ENCODE results near the gene ZNF646.
A peak's percentile ranks its signal among the peaks of the same experiment; 100 is the strongest.

The ZNF646 gene

GRCh38 chr16:31108035-31108793 lies 34.0 kb downstream of the ZNF646 start, which contains the start of gene BCKDK:
Gene BCKDK, plus strand, starts transcription at chr16:31108386. Its CDS starts 838 bp downstream, at chr16:31109224.
- peak; percentile 70 for DNase-seq (ENCODE audit: low spot score)

GRCh38 chr16:31108794-31109558 lies 34.8 kb downstream of the ZNF646 start:
- no peak for DNase-seq (ENCODE audit: low spot score)

DNA sequence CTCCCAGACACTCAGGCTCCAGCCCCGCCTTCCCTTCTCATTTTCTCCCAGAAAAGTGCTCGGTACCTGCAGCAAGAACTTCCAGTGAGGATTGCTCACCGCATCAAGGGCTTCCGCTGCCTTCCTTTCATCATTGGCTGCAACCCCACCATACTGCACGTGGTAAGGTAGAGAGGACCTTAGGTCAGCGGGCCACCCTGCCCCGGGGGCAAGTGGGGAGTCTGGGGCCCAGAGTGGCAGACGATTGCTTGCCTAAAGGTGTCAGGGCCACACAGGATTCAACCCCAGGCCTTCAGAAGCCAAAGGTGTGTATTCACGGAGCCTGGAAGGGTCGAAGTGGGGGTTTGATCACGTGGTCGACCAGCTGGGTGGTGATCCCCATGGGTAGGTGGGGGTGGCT lies 35.4 kb downstream of the ZNF646 start:
- no peak for DNase-seq (ENCODE audit: low spot score)

DNA sequence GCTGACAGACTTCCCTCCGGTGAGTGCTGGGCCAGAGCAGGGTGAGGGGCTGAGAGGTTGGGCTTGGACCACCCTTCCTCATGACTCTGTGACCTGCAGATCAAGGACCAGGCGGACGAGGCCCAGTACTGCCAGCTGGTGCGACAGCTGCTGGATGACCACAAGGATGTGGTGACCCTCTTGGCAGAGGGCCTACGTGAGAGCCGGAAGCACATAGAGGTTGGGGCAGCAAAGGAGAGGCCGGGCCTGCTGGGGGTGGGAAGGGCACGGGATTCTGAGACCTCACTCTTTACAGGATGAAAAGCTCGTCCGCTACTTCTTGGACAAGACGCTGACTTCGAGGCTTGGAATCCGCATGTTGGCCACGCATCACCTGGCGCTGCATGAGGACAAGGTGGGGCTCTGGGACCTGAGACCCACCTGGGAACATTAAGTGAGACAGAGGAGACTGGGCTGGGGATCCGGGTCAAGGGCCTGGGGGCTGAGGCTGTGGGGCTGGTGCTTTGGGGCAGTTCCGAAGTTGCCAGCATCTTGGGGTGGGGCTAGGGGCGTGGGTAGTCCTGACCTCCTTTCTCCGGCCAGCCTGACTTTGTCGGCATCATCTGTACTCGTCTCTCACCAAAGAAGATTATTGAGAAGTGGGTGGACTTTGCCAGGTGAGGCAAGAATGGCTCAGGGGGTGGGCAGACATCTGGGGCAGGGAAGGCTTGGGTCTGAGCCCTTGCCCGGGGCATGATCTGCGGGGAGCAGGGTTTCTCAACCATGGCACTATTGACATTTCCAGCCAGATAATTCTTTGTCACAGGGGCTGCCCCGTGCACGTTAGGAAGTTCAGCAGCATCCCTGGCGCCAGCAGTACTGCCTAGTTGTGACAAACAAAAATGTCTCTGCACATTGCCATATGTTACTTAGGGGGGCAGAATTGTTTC lies 36.1 kb downstream of the ZNF646 start:
- DNase-seq (ENCODE audit: low spot score): no peak

GRCh38 chr16:31111881-31112466 lies 37.8 kb downstream of the ZNF646 start:
- DNase-seq (ENCODE audit: low spot score): no peak

GRCh38 chr16:31112711-31113110 lies 38.5 kb downstream of the ZNF646 start:
- no peak for DNase-seq (ENCODE audit: low spot score)

GRCh38 chr16:31113121-31114120 lies 39.2 kb downstream of the ZNF646 start:
- no peak for DNase-seq (ENCODE audit: low spot score)

DNA sequence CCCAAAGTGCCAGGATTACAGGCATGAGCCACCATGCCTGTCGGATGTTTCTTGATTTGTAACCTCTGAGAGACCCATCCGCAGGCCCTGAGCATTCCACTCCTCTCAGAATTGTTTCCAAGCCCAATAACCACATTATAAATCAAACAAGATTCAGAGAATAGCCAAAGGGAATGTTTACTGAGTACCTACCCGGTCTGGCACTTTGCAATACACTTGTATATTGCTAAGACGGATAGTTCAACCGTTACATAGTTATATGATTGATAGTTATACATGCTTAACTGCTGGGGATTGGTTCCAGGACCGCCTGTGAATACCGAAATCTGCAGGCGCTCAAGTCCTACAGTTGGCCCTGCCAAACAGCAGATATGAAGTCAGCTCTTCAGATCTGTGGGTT lies 40.2 kb downstream of the ZNF646 start:
- DNase-seq (ENCODE audit: low spot score): no peak

GRCh38 chr16:31117384-31118222 lies 43.4 kb downstream of the ZNF646 start, which contains the start of gene KAT8:
Gene KAT8, plus strand, starts transcription at chr16:31117664. Its CDS starts 18 bp downstream, at chr16:31117682.
- DNase-seq (ENCODE audit: low spot score): peak; percentile 97

- no peak for DNase-seq (ENCODE audit: low spot score)
Measured at GRCh38 chr16:31118223-31119155, 44.3 kb downstream of the ZNF646 start.

- DNase-seq (ENCODE audit: low spot score): no peak
Measured at GRCh38 chr16:31120129-31120528, 45.9 kb downstream of the ZNF646 start.

- DNase-seq (ENCODE audit: low spot score): no peak
Measured at GRCh38 chr16:31125844-31126243, 51.6 kb downstream of the ZNF646 start.

- DNase-seq (ENCODE audit: low spot score): no peak
Measured at GRCh38 chr16:31127182-31127581, 53.0 kb downstream of the ZNF646 start.

DNA sequence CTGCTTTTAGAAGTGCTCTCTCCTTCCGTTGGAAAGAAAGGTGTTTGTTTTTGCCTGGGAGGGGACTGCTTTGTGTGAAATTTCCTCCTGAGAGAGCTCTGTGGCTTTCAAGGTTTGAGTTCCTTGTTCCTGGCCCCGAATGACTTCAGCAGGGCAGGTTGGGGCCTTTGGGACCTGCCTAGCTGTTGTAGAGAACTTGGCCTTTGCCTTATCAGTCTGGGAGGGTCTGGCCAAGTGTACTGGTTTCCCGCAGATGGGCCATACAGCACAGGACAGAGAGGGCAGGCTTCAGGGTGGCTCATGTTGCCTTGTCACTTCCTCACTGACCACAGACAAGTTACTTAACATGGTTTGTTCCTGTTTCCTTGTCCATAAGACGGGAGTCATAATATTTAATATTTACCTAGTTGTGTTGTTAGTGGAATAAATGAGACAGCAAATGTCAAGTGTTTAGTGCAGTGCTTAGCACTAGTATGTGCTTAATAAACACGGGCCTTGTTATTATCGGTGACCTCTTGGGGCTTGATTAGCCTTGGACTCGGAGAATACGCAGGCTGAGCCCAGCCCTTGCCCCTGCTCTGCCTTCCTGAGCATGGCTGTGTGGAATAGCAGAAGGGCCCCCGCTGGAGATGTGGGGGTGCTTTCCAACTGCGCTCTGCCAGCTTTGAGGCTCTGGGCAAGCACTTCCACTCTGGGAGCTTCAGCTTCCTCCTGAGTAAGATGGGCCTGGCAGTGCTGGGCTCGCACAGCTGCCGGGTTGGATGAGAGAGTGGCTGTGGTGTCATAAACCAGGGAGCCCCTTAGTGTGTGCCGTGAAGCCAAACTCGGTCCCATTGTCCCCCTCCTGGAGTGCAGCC lies 54.7 kb downstream of the ZNF646 start:
- DNase-seq (ENCODE audit: low spot score): no peak

DNA sequence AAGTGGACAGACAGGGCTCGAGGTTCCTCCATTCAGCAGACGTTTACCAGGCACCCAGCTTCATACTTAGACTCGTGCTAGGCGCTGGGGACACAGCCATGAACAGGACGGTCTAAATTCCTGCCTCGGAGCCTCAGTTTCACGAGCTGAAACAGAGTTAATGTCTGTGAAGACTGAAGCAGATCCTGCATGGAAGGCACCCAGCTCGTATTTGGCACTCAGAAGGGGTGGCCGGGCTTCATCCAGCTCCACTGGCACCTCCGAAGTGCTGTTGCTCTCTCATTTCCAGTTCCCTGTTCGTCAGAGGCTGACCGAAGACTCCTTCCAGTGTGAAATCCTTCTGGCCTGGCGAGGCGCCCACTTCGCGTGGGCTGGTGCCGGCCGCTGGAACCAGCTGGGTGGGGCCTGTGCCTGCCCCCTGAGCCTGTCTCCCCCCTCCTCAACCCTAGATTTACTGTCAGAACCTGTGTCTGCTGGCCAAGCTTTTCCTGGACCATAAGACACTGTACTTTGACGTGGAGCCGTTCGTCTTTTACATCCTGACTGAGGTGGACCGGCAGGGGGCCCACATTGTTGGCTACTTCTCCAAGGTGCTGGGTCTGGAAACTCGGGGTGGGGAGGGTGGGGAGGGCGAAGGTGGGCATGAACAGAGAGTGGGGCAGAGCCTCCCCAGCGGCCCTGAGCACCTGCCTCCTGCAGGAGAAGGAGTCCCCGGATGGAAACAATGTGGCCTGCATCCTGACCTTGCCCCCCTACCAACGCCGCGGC lies 55.5 kb downstream of the ZNF646 start:
- DNase-seq (ENCODE audit: low spot score): no peak

DNA sequence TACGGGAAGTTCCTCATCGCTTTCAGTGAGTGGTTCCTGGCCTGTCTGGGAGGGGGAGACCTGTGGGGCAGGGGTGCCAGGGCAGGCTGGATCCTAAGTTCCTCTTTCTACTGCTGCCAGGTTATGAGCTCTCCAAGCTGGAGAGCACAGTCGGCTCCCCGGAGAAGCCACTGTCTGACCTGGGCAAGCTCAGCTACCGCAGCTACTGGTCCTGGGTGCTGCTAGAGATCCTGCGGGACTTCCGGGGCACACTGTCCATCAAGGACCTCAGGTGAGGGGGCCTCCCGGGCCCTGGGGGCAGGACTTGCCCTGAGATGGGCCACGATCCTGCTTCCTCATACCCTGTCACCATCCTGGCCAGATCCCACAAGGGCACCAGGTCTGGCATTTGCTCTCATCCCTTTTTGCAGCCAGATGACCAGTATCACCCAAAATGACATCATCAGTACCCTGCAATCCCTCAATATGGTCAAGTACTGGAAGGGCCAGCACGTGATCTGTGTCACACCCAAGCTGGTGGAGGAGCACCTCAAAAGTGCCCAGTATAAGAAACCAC lies 56.2 kb downstream of the ZNF646 start:
- DNase-seq (ENCODE audit: low spot score): no peak

All from LoVo (cell line).